HG02571 (cell line): ENCODE measurements around the gene GADD45GIP1.
"Not testable (repeated sequence)": the region's sequence is repeated elsewhere in the genome, so short reads cannot be mapped to it uniquely, and the experiment has no call there.

Experiments
- ATAC-seq: cut with Tn5 transposase; IDR thresholded peaks from one replicate; pipeline ENCODE4 v1.9.1; 2021; ENCODE audit warnings: mild to moderate bottlenecking, moderate library complexity; ENCODE audit not compliant: unreplicated experiment

Gene GADD45GIP1

DNA sequence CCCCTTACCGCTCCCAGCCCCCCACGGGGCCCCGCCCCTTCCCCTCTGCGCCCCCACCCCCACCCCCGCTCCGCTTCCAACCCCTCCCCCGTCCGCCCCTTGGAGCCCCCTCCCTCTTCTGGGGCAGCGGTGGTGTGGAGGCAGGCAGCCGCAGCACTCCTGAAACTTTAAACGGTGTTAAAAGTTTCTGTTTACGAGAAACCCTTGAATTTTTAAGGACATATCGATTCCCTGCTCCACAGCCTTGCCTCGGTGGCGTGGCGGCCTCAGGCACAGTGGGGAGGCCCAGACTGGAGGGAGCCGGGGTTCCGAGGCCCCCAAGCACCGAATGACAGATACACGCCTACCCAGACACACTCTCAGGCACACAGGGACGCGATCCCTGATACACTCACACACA, 33.4 kb upstream of the GADD45GIP1 start:
- no peak for ATAC-seq

DNA sequence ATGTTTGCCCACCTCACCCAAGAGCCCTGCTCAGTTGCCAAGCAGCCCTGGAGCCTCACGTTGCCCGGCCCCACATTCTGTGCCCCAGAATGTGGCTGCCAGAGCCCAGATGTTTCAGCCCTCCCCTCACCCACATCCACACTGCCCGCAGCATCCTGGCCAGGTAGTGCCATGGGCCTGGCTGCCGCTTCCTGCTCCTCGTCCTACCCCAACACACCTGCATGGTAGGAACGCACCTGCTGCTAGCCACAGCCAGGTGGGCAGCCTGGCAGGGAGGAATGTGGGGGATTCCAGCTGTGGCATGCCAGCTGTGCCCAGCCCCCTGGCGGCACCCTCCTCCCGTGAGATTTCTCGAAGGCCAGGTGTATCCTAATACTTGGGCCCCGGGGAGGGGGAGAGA, 30.8 kb upstream of the GADD45GIP1 start:
- ATAC-seq, result no peak

GRCh38 chr19:12987190-12987589, 30.2 kb upstream of the GADD45GIP1 start:
- no peak for ATAC-seq

GRCh38 chr19:12986726-12987125, 29.7 kb upstream of the GADD45GIP1 start:
- no peak for ATAC-seq

DNA sequence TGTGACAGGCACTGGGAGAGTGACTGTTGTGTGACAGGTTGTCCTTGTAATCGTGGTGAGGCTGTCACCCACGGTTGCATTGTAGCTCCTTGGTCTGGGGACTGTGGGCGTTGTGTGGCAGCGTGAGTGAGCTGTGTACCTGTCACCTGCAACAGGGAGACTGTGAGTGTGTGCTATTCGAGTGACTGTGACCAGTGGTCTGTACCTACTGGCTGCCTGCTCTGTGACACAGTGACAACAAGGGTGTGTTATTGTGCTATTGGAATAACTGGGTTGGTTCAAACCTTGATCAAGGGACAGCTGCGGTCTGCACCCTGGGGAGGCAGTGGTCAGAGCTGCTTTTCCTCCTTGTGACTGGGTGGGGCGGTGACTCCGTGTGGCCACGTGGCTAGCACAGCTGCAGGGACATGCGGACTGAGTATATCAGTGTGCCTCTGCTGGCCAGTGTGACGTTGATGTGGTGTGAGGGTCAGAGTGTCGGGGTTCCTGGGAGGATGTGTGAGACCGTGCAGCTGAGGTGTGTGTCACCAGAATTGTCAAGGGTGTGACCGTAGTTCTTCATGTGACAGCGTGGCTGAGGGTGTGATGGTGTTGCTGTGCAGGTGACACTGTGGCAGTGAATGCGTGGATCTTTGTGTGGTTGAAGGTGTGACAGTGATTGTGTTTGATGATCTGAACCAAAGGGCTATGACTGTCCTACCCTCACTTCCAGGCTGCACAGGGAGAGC, 28.2 kb upstream of the GADD45GIP1 start:
- ATAC-seq, result no peak

DNA sequence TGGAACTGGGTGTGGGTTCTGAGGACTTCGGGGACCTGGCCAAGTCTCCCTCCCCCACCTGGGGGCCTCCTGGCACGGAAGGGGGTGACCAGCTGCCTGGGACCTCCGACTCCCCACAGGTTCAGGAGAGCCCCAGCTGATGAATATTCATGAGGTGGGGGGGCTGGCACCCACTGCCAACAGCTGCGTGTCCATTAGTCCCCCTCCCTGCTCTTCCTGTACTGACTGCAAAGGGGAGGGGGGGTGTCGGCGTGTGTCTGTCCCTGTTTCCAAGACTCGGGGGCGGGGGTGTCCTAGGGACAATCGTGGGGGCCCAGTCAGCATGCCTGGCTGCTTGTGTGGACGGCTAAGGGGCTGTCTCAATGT, 27.6 kb upstream of the GADD45GIP1 start:
- no peak for ATAC-seq

GRCh38 chr19:12984143-12984627, 27.2 kb upstream of the GADD45GIP1 start:
- ATAC-seq, result no peak

GRCh38 chr19:12983542-12984142, 26.6 kb upstream of the GADD45GIP1 start:
- ATAC-seq, result no peak

- no peak for ATAC-seq
These were observed 26.1 kb upstream of the GADD45GIP1 start for GRCh38 chr19:12983091-12983490.

DNA sequence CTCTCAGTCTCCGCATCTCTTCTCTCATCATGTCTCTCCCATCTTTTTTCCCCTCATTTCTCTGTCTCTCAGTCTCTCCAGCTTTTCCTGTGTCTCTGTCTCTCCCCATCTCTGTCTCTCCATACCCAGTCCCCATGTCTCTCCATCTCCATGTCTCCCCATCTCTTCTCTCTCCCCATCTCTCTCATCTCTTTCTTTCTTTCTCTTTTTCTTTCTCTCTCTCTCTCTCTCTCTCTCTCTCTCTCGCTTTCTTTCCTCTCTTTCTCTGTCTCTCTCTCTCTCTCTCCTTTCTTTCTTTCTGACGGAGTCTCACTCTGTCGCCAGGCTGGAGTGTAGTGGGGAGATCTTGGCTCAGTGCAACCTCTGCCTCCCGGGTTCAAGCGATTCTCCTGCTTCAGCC, 25.6 kb upstream of the GADD45GIP1 start:
- ATAC-seq, result no peak

DNA sequence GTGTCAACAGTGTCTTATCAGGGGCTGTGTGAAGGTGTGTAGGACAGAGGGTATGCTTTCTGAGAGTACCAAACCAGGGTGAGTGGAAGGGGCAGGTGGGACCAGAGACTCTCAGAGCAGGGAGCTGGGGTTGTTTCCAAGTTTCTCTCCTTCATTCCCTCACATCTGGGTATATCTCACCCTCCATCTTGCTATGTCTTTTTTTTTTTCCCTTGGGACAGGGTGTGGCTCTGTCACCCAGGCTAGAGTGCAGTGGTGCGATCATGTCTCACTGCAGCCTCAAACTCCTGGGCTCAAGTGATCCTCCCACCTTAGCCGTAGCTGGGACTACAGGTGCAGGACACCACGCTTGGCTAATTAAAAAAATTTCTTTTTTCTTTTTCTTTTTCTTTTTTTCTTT, 23.0 kb upstream of the GADD45GIP1 start:
- no peak for ATAC-seq

DNA sequence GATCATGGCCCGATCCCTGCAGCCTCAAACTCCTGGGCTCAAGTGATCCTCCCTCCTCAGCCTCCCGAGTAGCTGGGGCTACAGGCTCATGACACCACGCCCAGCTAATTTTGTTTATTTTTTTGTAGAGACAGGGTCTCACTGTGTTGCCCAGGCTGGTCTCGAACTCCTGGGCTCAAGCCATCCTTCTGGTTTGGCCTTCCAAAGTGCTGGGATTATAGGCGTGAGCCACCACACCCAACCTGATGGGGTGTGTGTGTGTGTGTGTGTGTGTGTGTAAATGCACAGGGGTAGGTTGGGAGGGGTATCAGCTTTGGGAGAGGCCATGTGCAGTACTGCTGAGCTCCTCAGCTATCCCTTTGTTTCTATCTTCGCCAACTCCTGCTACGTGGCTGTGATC, 19.1 kb upstream of the GADD45GIP1 start:
- not testable (repeated sequence) for ATAC-seq

- no peak for ATAC-seq
These were observed 18.3 kb upstream of the GADD45GIP1 start for GRCh38 chr19:12975221-12975741.

DNA sequence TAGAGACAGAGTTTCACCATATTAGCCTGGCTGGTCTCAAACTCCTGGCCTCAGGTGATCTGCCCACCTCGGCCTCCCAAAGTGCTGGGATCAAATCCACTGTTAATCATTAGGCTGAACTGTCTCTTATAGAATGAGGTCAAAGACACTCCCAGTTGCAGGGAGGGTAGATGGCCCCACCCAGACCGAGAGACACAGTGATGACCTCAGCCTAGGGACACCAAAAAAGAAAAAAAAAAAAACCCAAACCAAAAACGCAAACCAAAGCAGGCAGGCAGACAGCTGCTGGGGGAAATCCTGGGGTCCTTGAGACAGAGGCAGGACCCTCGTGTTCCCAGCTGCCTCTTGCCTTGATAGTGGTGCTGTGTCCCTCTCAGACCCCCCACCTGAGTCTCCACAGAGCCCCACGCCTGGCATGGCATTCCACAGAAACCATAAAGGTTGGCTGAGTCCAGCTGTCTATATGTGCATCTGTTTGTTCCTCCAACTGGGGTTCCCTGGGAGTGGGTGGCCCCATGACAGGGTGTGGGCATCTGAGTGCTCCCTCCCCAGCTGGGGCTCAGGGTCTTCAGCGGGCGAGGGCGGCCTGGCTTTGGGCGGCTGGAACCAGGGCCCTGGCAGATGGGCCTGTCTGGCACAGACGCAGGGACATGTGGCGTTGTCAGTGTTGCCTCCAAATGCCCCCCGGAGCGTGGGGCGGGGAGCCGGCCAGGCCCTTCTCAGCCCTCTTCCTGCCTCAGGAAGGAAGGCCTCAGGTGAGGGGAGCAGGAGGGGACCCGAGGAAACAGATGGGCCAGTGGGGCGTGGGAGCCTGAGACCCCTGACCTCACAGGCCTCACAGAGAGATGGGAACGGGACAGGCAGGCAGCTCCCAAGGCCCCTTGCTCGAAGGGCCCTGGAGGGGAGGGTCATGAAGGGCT, 17.5 kb upstream of the GADD45GIP1 start:
- ATAC-seq, result no peak

GRCh38 chr19:12973236-12973635, 16.2 kb upstream of the GADD45GIP1 start:
- no peak for ATAC-seq

DNA sequence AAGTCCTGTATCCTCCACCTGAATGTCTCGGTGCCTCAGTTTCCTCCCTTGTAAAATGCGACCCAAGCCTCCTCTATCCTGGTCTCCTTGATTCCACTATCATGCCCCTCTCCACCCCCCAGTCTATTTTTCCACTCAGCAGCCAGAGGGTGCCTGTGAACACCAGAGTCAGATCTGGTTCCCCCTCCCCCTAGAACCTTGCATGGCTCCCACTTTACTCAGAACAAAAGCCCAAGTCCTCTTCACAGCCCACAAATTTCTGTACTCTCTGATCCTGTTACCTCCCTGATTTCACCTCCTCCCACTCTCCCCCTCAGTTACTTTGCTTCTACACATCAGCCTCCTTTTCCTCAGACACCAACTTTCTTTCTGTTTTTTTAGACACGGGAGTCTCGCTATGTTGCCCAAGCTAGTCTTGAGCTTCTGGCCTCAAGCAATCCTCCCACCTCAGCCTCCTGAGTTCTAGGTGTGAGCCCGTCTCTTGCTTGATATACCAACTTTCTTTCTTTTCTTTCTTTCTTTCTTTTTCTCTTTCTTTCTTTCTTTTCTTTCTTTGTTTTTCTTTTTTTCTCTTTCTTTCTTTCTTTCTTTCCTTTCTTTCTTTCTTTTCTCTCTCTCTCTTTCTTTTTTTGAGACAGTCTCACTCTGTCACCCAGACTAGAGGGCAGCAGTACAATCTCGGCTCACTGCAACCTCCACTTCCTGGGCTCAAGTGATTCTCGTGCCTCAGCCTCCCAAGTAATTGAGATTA, 13.2 kb upstream of the GADD45GIP1 start:
- no peak for ATAC-seq

DNA sequence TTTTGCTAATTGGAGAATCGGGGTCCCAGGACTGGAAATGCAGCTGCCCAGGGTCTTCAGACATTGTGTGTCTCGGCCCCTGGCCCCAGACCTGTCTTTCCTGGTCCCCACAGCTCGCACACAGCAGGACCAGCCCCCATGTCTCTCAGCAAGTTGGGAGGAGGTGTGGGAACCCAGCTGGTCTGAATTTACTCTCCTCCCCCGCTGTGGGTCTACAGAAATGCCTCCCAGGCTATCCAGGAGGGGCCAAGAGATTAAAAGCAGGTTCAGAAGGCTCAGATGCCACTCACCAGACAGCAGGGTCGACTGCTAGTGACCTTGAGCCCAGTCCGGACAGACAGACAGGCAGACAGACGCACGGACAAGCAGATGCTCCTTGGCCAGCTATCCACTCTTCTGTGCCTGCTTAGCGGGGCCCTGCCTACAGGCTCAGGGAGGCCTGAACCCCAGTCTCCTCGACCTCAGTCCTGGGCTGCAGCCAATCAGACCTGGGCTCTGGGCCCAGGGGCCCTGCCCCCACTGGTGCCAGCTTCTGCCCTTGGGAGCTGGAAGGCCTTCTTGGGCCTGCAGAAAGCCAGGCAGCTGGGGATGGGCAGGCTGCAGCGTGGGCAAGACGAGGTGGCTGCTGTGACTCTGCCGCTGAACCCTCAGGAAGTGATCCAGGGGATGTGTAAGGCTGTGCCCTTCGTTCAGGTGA, 12.4 kb upstream of the GADD45GIP1 start, which contains the start of gene DAND5:
TSS of gene DAND5 (plus strand) at position 285 of the 697 bp plus-strand sequence. CDS start at position 370, 85 bp downstream.
- no peak for ATAC-seq

- ATAC-seq, result no peak
These were observed 10.9 kb upstream of the GADD45GIP1 start for GRCh38 chr19:12967907-12968306.

DNA sequence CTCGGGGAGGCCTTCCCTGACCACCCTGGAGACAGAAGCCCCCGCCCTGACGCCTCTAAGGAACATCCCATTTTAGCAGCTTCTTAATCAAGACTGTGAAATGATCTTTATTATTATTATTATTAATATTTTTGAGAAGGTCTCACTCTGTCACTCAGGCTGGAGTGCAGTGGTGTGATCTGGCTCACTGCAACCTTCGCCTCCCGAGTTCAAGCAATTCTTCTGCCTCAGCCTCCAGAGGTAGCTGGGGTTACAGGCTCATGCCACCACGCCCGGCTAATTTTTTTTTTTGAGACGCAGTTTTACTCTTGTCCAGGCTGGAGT, 8.8 kb upstream of the GADD45GIP1 start:
- ATAC-seq, result no peak
